HEK293T (cell line): Measurements from ENCODE around the gene OLA1.

ENCODE experiments used
- CTCF ChIA-PET: fragments of 350-600 bp; formaldehyde crosslinking; extraction: SDS; loops from one replicate; lab custom pipeline; 2021; ENCODE audit warnings: antibody characterized with exemption, inconsistent platforms; lab: Yijun Ruan, JAX
- POLR2A ChIA-PET: fragments of 350-600 bp; formaldehyde crosslinking; extraction: SDS; loops from one replicate; lab custom pipeline; 2020; ENCODE audit warnings: antibody characterized with exemption, inconsistent platforms; lab: Yijun Ruan, JAX
- DNase-seq: peaks from one replicate; pipeline ENCODE4 v3.0.0; 2012; ENCODE audit warnings: mixed read lengths; ENCODE audit errors: extremely low spot score
- ARNT ChIP-seq: fragments of 450-650 bp; IDR thresholded peaks from 2 replicates; pipeline ENCODE4 v1.6.1; 2017; ENCODE audit warnings: mild to moderate bottlenecking
- BHLHE40 ChIP-seq: fragments of 450-650 bp; IDR thresholded peaks from 2 replicates; pipeline ENCODE4 v1.6.1; 2016; ENCODE audit warnings: mild to moderate bottlenecking, moderate library complexity, borderline replicate concordance
- CTBP1 ChIP-seq: fragments of 450-650 bp; IDR thresholded peaks from 2 replicates; pipeline ENCODE4 v1.6.1; 2016; ENCODE audit warnings: borderline replicate concordance
- ELF4 ChIP-seq: fragments of 450-650 bp; IDR thresholded peaks from 2 replicates; pipeline ENCODE4 v1.6.1; 2017; ENCODE audit warnings: antibody characterized with exemption
- FOXA1 ChIP-seq: fragments of 450-650 bp; IDR thresholded peaks from 2 replicates; pipeline ENCODE4 v1.6.1; 2016; ENCODE audit warnings: mild to moderate bottlenecking
- FOXK2 ChIP-seq: fragments of 450-650 bp; IDR thresholded peaks from 2 replicates; pipeline ENCODE4 v1.6.1; 2016; ENCODE audit warnings: mild to moderate bottlenecking
- FOXM1 ChIP-seq: fragments of 450-650 bp; IDR thresholded peaks from 2 replicates; pipeline ENCODE4 v1.6.1; 2017; ENCODE audit warnings: mild to moderate bottlenecking, borderline replicate concordance
- HDGF ChIP-seq: fragments of 450-650 bp; IDR thresholded peaks from 2 replicates; pipeline ENCODE4 v1.6.1; 2017; ENCODE audit warnings: antibody characterized with exemption, borderline replicate concordance
- L3MBTL2 ChIP-seq: fragments of 450-650 bp; conservative IDR thresholded peaks from 2 replicates; pipeline ENCODE4 v1.6.1; 2016; ENCODE audit warnings: mild to moderate bottlenecking
- LEF1 ChIP-seq: fragments of 450-650 bp; IDR thresholded peaks from 2 replicates; pipeline ENCODE4 v1.6.1; 2017; ENCODE audit warnings: mild to moderate bottlenecking, borderline replicate concordance
- NFRKB ChIP-seq: fragments of 450-650 bp; IDR thresholded peaks from 2 replicates; pipeline ENCODE4 v1.6.1; 2016; ENCODE audit warnings: mild to moderate bottlenecking, moderate library complexity
- SP1 ChIP-seq: fragments of 450-650 bp; IDR thresholded peaks from 2 replicates; pipeline ENCODE4 v1.6.1; 2017
- SUZ12 ChIP-seq: fragments of 450-650 bp; IDR thresholded peaks from 2 replicates; pipeline ENCODE4 v1.6.1; 2016; ENCODE audit warnings: mild to moderate bottlenecking
- TARDBP ChIP-seq: fragments of 450-650 bp; IDR thresholded peaks from 2 replicates; pipeline ENCODE4 v1.6.1; 2016
- ZNF384 ChIP-seq: fragments of 450-650 bp; IDR thresholded peaks from 2 replicates; pipeline ENCODE4 v1.6.1; 2016
- TF ChIP-seq, protein P1 (sequence below): fragments of 450-650 bp; IDR thresholded peaks from 2 replicates; pipeline ENCODE4 v1.6.1; 2016

The OLA1 gene

DNA sequence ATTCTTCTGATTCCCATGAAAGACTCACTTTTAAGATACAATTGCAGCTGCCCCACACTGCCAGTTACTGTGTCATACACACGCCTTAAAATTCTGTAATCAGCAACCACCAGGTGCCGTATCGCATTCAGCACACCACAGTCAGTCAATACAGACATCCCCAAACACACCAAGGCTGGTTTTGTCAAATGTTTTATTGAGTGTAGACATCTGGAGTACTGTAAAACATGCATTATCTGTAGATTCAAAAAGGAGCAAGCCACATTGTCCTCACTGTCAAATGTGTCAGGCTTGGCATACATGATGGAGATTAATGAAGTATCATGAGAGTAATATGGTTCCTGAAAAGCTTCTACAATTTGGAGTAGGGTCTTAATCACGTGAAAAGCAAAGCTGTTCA, 173.5 kb downstream of the OLA1 start:
- no peak for DNase-seq
- TF ChIP-seq FOXK2 (no peak), ZNF384 (no peak), BHLHE40 (no peak), ELF4 (no peak), TARDBP (no peak)
- TF ChIP-seq, protein P1, sequence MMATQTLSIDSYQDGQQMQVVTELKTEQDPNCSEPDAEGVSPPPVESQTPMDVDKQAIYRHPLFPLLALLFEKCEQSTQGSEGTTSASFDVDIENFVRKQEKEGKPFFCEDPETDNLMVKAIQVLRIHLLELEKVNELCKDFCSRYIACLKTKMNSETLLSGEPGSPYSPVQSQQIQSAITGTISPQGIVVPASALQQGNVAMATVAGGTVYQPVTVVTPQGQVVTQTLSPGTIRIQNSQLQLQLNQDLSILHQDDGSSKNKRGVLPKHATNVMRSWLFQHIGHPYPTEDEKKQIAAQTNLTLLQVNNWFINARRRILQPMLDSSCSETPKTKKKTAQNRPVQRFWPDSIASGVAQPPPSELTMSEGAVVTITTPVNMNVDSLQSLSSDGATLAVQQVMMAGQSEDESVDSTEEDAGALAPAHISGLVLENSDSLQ = no peak
- ChIA-PET POLR2A (no interaction called here), CTCF (no interaction called here)

DNA sequence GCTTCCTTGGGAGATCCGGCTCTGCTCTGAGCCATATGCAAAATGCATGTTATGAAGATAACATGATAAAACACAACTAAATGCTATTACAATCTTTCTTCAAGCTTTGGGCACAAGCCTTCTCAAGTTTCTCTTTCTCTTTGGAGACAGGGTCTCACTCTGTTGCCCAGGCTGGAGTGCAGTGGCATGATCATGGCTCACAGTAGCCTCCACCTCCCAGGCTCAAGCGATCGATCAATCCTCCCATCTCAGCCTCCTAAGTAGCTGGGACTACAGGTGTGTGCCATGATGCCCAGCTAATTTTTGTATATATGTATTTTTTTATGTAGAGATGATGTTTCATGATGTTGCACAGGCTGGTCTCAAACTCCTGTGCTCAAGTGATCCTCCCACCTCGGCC, 175.5 kb downstream of the OLA1 start:
- ChIA-PET POLR2A (no interaction called here), CTCF (no interaction called here)
- DNase-seq = no peak
- TF ChIP-seq FOXK2 (no peak), BHLHE40 (no peak), NFRKB (no peak), FOXM1 (no peak), ARNT (no peak), TARDBP (no peak), ELF4 (no peak), CTBP1 (no peak), FOXA1 (no peak), SUZ12 (no peak), ZNF384 (no peak), L3MBTL2 (no peak), LEF1 (no peak), HDGF (no peak), SP1 (no peak)
- TF ChIP-seq, protein P1 = no peak

DNA sequence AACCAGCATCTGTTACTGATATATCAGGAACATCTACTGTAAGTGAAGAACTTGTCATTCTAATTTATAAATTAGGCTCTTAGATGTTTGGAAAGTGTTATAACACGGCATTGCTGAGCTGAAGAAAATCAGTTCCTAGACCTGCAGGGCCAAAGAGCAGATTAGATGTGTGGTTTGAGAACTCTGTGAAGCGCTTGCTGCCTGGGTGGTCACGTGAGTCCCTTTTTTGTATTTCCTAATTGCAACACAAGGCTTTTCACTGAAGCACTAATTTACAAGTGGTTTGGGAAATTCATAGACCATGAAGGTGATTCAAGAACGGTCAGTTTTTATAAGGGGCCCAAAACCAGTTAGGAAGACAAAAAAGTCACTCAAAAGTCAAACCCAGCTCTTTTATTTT, 176.3 kb downstream of the OLA1 start:
- ChIA-PET CTCF (interaction anchor here (0.7 kb wide), 1 partner anchor 35 kb away, joined by 3 read pairs; no protein-coding TSS in a partner anchor), POLR2A (no interaction called here)
- DNase-seq = no peak
- TF ChIP-seq FOXA1 (no peak), SUZ12 (no peak), BHLHE40 (no peak)

DNA sequence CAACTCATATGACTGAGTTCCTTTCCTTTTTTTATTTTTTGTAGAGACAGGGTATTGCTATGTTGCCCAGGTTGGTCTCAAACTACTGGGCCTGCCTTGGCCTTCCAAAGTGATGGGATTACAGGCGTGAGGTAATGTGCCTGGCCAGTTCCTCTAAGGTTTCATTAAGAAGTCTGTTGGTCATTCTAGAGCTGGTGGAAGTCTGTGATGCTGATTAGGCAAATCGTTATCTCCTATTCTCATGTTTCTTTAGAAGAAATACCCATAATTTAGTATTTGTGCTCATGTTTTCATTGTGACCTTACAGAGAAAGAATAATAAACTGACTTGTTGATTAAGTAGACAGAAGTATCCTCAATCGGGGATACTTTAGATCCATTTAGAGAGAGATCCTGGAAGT, 177.0 kb downstream of the OLA1 start:
- no peak for DNase-seq
- POLR2A ChIA-PET = no interaction called here
- TF ChIP-seq NFRKB (no peak), FOXA1 (no peak), LEF1 (no peak), SUZ12 (no peak), ARNT (no peak), FOXK2 (no peak), L3MBTL2 (no peak), SP1 (no peak), ZNF384 (no peak), TARDBP (no peak), BHLHE40 (no peak), HDGF (no peak), CTBP1 (no peak), FOXM1 (no peak), ELF4 (no peak)
- TF ChIP-seq, protein P1 = no peak
- CTCF ChIA-PET = interaction anchor here (0.7 kb wide), 1 partner anchor 35 kb away, joined by 3 read pairs; no protein-coding TSS in a partner anchor

DNA sequence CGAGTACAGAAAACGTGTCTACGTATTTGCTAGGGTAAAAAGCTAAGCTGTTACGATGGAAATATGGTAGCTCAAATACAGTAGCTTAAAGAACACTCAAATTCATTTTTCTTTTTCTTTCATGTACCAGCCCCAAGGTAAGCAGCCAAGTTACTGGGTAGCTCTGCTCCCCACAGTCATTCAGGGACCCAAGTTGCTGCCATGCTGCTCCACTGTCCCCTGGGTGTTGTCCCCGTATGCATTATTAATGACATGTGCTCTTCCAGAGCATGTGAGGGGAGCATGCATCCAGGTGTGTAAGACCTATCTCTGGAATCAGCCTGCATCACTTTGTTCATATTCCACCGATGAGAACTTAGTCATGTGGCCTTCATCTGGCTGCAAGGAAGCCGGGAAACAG, 178.1 kb downstream of the OLA1 start:
- no peak for DNase-seq
- TF ChIP-seq ZNF384 = no peak
- no peak for TF ChIP-seq SP1
- no peak for TF ChIP-seq HDGF
- TF ChIP-seq L3MBTL2 = no peak
- TF ChIP-seq TARDBP = no peak
- no peak for TF ChIP-seq ARNT
- TF ChIP-seq FOXK2 = no peak
- TF ChIP-seq, protein P1 = no peak
- TF ChIP-seq ELF4 = no peak
- TF ChIP-seq NFRKB = no peak
- no peak for TF ChIP-seq LEF1
- no peak for TF ChIP-seq FOXM1
- no peak for TF ChIP-seq FOXA1
- no peak for TF ChIP-seq BHLHE40
- no peak for TF ChIP-seq CTBP1
- no peak for TF ChIP-seq SUZ12
- CTCF ChIA-PET = no interaction called here
- POLR2A ChIA-PET = no interaction called here

DNA sequence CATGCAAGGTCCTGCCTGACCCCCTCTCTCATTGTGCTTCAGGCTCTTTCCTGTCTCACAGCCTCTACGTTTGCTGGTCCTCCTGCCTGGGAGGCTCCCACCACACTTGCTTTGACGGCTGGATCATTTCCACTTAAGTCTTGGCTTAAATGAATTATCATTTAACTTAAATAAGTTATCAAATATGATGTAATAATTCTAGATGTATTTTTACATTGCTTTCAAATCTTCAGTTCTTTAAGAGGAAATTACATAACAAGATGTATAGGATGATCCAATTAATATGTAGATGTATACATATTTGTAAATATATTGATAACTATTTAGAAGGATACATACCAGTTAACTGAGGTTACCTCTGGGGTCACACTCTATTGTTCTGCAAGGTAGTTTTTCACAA, 180.5 kb downstream of the OLA1 start:
- CTCF ChIA-PET = no interaction called here
- no peak for TF ChIP-seq LEF1
- no peak for TF ChIP-seq L3MBTL2
- TF ChIP-seq SUZ12 = no peak
- POLR2A ChIA-PET = no interaction called here
- no peak for DNase-seq
